Panc1 (cell line): Measurements from ENCODE around the gene FUT8. TPM values are rescaled to one million over a fixed set of nuclear protein-coding genes. Genes with fewer than 3 reads are reported as not detected.

Source experiments
- ATAC-seq: fragments of 200-7000 bp; cut with Tn5 transposase; 2 replicates; pipeline ENCODE4 v1.9.1; 2020; ENCODE audit warnings: mild to moderate bottlenecking, moderate library complexity
- BruUV-seq: library from RNA; stranded (reverse); fragments of 400-500 nt; replicated peaks from 2 replicates; lab custom pipeline; 2021; lab: Mats Ljungman, UMichigan
- CTCF ChIA-PET: fragments of 300-600 bp; sonication (Branson Sonifier 250); formaldehyde crosslinking; loops from one replicate; lab custom pipeline; 2022; ENCODE audit warnings: antibody characterized with exemption; lab: Charles Lee
- POLR2A ChIA-PET: fragments of 300-600 bp; sonication (Branson Sonifier 250); formaldehyde crosslinking; loops from one replicate; lab custom pipeline; 2022; ENCODE audit warnings: antibody characterized with exemption; lab: Charles Lee
- DNase-seq: peaks from one replicate; pipeline ENCODE4 v3.0.0-alpha.2; 2010; ENCODE audit warnings: low read depth, low spot score
- H3K27ac ChIP-seq: 2 replicates; pipeline ENCODE4 v1.5.1; 2011; ENCODE audit warnings: mild to moderate bottlenecking, low read length, inconsistent platforms
- H3K27me3 ChIP-seq: fragments of 200-500 bp; sonication (Bioruptor generic); 2 replicates; pipeline ENCODE4 v1.6.0; 2014; ENCODE audit warnings: low read length, inconsistent platforms; ENCODE audit not compliant: control insufficient read depth, insufficient read depth
- H3K36me3 ChIP-seq: fragments of 200-500 bp; sonication (Bioruptor generic); 2 replicates; pipeline ENCODE4 v1.5.1; 2014; ENCODE audit warnings: inconsistent platforms, mild to moderate bottlenecking, low read length, moderate library complexity; ENCODE audit not compliant: control insufficient read depth, insufficient read depth
- H3K4me1 ChIP-seq: 2 replicates; pipeline ENCODE4 v1.5.1; 2011; ENCODE audit warnings: inconsistent platforms, mild to moderate bottlenecking, low read length, moderate library complexity; ENCODE audit not compliant: control insufficient read depth, insufficient read depth
- H3K4me3 ChIP-seq, 2 experiments: 2 replicates each; pipeline ENCODE4 v1.5.1; 2011 to 2012; ENCODE audit warnings: low read depth in 2 of 2, low read length in 2 of 2, mild to moderate bottlenecking in 2 of 2, inconsistent platforms in 1 of 2, moderate library complexity in 1 of 2
- H3K9me3 ChIP-seq: fragments of 200-500 bp; sonication (Bioruptor generic); 2 replicates; pipeline ENCODE4 v1.5.1; 2014; ENCODE audit warnings: low read depth, mild to moderate bottlenecking, inconsistent platforms, low read length, moderate library complexity; ENCODE audit not compliant: control insufficient read depth, insufficient read depth
- POLR2AphosphoS5 ChIP-seq: IDR thresholded peaks from 2 replicates; pipeline ENCODE4 v1.6.1; 2012; ENCODE audit warnings: mild to moderate bottlenecking, low read depth, low read length, moderate library complexity
- REST ChIP-seq, 2 experiments: IDR thresholded peaks; 2 replicates each; pipeline ENCODE4 v1.6.1; 2011 to 2012; ENCODE audit warnings: low read depth in 2 of 2, control low read depth in 1 of 2, low read length in 1 of 2, mild to moderate bottlenecking in 1 of 2, moderate library complexity in 1 of 2; ENCODE audit not compliant: insufficient read depth in 1 of 2
- SIN3A ChIP-seq: IDR thresholded peaks from 2 replicates; pipeline ENCODE4 v1.6.1; 2012; ENCODE audit warnings: low read depth, mild to moderate bottlenecking, low read length, moderate library complexity, borderline replicate concordance; ENCODE audit not compliant: insufficient read depth
- TCF7L2 ChIP-seq: IDR thresholded peaks from 2 replicates; pipeline ENCODE4 v1.6.1; 2011; ENCODE audit warnings: mild to moderate bottlenecking, low read depth, low read length, inconsistent platforms
- in situ Hi-C: cut with HindIII; loops from 2 replicates; pipeline ENCODE4 v1.10.0; 2016; ENCODE audit warnings: low sequenced_read_pairs, low pct_unique_long_range_greater_than_20kb
- intact Hi-C: fragments of 100-400 bp; cut with micrococcal nuclease; formaldehyde crosslinking; loops from one replicate; pipeline ENCODE4 v1.10.0; 2022; ENCODE audit not compliant: unreplicated experiment
- total RNA-seq: library from RNA; stranded (reverse); gene quantifications from one replicate; pipeline ENCODE4 v1.2.1, GENCODE V29; 2021; ENCODE audit not compliant: unreplicated experiment
- TF ChIP-seq, protein P1 (sequence below): fragments of 450-650 bp; IDR thresholded peaks from 2 replicates; pipeline ENCODE4 v1.5.1; 2017; ENCODE audit warnings: mild to moderate bottlenecking

The FUT8 gene
- total RNA-seq, 1 experiment from 2014 or later, result 31.4 TPM

- BruUV-seq, result no TSS peak
- H3K27me3 ChIP-seq, result 0 out of 2 replicates have a peak, but pooled peaks cover 2% of the 10 kb centered on the region
- H3K36me3 ChIP-seq, result no peaks in the 10 kb centered on the region
- no peak overlapping the region for H3K4me3 ChIP-seq
- no peaks in the 10 kb centered on the region; the same call in 1 of the 2 replicates for H3K4me1 ChIP-seq
- no peak overlapping the region for H3K27ac ChIP-seq
- TF ChIP-seq SIN3A, result no peak
- TF ChIP-seq TCF7L2, result no peak
- TF ChIP-seq, protein P1, sequence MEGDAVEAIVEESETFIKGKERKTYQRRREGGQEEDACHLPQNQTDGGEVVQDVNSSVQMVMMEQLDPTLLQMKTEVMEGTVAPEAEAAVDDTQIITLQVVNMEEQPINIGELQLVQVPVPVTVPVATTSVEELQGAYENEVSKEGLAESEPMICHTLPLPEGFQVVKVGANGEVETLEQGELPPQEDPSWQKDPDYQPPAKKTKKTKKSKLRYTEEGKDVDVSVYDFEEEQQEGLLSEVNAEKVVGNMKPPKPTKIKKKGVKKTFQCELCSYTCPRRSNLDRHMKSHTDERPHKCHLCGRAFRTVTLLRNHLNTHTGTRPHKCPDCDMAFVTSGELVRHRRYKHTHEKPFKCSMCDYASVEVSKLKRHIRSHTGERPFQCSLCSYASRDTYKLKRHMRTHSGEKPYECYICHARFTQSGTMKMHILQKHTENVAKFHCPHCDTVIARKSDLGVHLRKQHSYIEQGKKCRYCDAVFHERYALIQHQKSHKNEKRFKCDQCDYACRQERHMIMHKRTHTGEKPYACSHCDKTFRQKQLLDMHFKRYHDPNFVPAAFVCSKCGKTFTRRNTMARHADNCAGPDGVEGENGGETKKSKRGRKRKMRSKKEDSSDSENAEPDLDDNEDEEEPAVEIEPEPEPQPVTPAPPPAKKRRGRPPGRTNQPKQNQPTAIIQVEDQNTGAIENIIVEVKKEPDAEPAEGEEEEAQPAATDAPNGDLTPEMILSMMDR, result no peak
- TF ChIP-seq REST (IDR thresholded peaks at IDR 0.05; ENCODE audit: insufficient read depth in 1 of 2, low read depth in 2 of 2, low read length in 1 of 2), result no peak
- TF ChIP-seq POLR2AphosphoS5, result no peak
- no peaks in the 10 kb centered on the region for H3K9me3 ChIP-seq
- ATAC-seq, result no peak
- no peak for DNase-seq
- in situ Hi-C loops, result no loop called here
- intact Hi-C loops, result no loop called here
- CTCF ChIA-PET, result no interaction called here
- POLR2A ChIA-PET, result no interaction called here
Observed at GRCh38 chr14:65771271-65771670, 358.7 kb downstream of the FUT8 start.

DNA sequence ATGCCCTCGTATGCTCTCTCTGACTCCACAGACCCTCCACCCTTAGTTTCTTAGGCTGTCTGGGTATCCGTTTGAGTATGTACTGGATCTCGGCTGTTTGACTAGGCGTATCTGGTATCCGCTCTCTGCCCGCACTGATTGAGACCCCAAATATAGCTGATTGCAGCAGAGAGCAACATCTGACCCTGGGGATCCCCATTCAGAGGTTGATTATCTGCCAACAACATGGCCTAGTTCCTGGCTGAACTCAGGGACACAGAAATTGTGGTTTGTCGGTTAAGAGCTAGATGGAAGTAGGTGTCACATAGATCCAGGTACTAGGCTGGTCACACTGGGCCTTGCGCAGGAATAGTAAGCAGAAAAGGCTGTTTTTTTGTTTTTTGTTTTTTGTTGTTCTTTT is 359.9 kb downstream of the FUT8 start:
- Histone ChIP-seq H3K4me3 (no peak overlapping the region), H3K9me3 (no peaks in the 10 kb centered on the region), H3K27me3 (no peaks in the 10 kb centered on the region), H3K27ac (no peak overlapping the region), H3K4me1 (no peaks in the 10 kb centered on the region; the same call in 1 of the 2 replicates), H3K36me3 (no peaks in the 10 kb centered on the region)
- DNase-seq (no peak), ATAC-seq (no peak)
- ChIA-PET POLR2A (no interaction called here), CTCF (no interaction called here)
- BruUV-seq, result no TSS peak
- intact Hi-C loops (no loop called here), in situ Hi-C loops (no loop called here)
- TF ChIP-seq, protein P1, result no peak
- TF ChIP-seq POLR2AphosphoS5, result no peak
- TF ChIP-seq SIN3A, result no peak
- no peak for TF ChIP-seq TCF7L2
- TF ChIP-seq REST (IDR thresholded peaks at IDR 0.05; ENCODE audit: insufficient read depth in 1 of 2, low read depth in 2 of 2, low read length in 1 of 2), result no peak
